ENCODE measurements around the gene PGM2L1. TPM values are rescaled to one million over a fixed set of nuclear protein-coding genes. Genes with fewer than 3 reads are reported as not detected.
"Not testable (repeated sequence)": the region's sequence is repeated elsewhere in the genome, so short reads cannot be mapped to it uniquely, and the experiment has no call there.

PGM2L1 gene
- polyA plus RNA-seq, 1 donor, result 6.7 TPM

DNA sequence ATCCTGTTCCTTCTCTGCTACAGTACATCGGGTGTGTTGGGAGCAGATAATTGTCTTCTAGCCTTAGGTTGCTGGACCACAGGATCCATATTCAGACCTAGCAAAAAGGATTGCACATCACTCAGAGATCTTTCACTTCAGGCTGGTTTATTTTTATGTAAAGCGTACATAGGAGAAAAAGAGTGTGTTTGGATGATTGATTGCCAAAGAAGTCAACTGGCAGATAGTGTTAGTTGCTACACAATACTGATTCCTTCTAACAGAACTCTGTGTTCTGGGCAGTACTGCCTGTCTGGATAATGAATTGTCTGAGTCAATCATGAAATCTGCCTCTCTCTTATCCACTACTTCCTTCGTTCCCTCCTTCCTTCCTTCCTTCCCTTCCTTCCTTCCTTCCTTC, 31.0 kb upstream of the PGM2L1 start:
- H3K36me3 ChIP-seq (ENCODE audit: control insufficient read depth, insufficient read depth, low read length), result no peaks in the 10 kb centered on the region
- peaks cover 12% of the 10 kb centered on the region for H3K9me3 ChIP-seq (ENCODE audit: control insufficient read depth, low read depth, low read length)
- H3K27ac ChIP-seq (ENCODE audit: low read length), result no peak overlapping the region
- no peak for DNase-seq
- H3K27me3 ChIP-seq (ENCODE audit: control insufficient read depth, insufficient read depth, low read length), result no peaks in the 10 kb centered on the region
- whole genome bisulfite sequencing (ENCODE audit: insufficient coverage, low lambda C conversion rate), result no CpG with 5 or more reads among the region's 3 CpGs
- H3K4me1 ChIP-seq (ENCODE audit: control insufficient read depth, insufficient read depth, low read length), result no peaks in the 10 kb centered on the region
- H3K4me3 ChIP-seq (ENCODE audit: low read length), result no peak overlapping the region

DNA sequence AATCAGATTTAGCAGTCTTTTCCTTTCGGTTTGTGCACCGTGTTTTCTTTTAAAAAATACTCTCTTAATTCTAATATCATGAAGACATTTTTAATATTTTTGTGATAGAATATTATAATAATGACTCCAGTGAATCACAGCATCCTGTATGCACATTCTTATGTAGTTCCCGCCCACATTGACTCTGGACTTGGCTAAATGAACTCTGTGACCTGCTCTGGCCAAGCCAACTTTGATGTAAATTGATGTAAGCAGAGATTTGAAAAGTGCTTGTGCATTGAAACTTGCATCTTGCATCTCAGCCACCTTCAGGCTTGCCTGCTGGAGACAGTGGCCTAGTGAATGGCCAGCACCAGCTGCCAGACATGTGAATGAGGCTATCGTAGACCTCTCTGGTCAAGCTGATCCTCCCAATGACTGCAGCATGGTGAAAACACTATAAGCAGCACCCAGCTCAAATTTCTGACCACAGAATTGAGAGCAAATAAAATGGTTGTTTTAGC, 29.2 kb upstream of the PGM2L1 start:
- H3K4me3 ChIP-seq (ENCODE audit: low read length), result no peak overlapping the region
- DNase-seq, result no peak
- no peak overlapping the region for H3K27ac ChIP-seq (ENCODE audit: low read length)
- H3K27me3 ChIP-seq (ENCODE audit: control insufficient read depth, insufficient read depth, low read length), result no peaks in the 10 kb centered on the region
- H3K36me3 ChIP-seq (ENCODE audit: control insufficient read depth, insufficient read depth, low read length), result no peaks in the 10 kb centered on the region
- no peaks in the 10 kb centered on the region for H3K4me1 ChIP-seq (ENCODE audit: control insufficient read depth, insufficient read depth, low read length)
- no CpG with 5 or more reads among the region's 4 CpGs for WGBS (ENCODE audit: insufficient coverage, low lambda C conversion rate)
- peaks cover 12% of the 10 kb centered on the region for H3K9me3 ChIP-seq (ENCODE audit: control insufficient read depth, low read depth, low read length)

DNA sequence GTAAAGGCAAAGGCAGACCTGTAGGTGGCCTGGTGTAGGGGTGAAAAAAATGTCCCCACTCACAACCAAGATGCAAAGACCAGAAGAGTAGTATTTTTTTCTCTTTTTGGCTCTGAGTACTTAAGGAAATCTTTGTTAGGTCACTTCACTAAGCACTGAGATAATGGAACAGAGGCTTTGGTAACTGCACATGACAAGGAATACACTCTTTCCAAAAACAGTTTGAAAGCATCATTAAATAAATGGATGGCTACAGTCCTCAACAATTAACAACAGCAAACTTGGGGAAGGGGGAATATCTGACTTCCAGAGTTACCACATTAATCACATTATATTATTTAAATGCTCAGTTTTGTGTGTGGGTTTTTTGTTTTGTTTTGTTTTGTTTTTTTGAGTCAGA, 26.9 kb upstream of the PGM2L1 start:
- H3K9me3 ChIP-seq (ENCODE audit: control insufficient read depth, low read depth, low read length), result peaks cover 12% of the 10 kb centered on the region
- H3K4me1 ChIP-seq (ENCODE audit: control insufficient read depth, insufficient read depth, low read length), result no peaks in the 10 kb centered on the region
- no peak for DNase-seq
- H3K27me3 ChIP-seq (ENCODE audit: control insufficient read depth, insufficient read depth, low read length), result no peaks in the 10 kb centered on the region
- no peak overlapping the region for H3K27ac ChIP-seq (ENCODE audit: low read length)
- no peaks in the 10 kb centered on the region for H3K36me3 ChIP-seq (ENCODE audit: control insufficient read depth, insufficient read depth, low read length)
- H3K4me3 ChIP-seq (ENCODE audit: low read length), result no peak overlapping the region

DNA sequence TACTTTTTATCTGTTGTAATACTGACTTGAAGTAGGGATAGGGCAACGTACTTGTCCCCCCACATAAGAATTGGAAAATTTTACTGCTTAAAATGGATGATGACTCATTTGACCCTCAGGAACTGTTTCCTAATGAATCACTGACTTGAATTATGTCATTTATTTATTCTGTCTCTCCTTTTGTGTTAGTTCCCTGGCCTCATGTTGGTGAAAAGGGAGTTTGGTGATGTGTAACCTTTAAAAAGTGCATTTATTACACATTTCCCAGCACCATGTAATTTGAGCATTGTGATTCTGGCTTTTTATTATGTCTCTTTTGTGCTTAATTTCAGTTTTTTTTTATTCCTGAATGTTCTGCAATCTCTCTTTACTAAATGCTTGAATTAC, 20.3 kb upstream of the PGM2L1 start:
- H3K4me1 ChIP-seq (ENCODE audit: control insufficient read depth, insufficient read depth, low read length), result no peaks in the 10 kb centered on the region
- DNase-seq, result no peak
- no peaks in the 10 kb centered on the region for H3K9me3 ChIP-seq (ENCODE audit: control insufficient read depth, low read depth, low read length)
- no peaks in the 10 kb centered on the region for H3K36me3 ChIP-seq (ENCODE audit: control insufficient read depth, insufficient read depth, low read length)
- H3K27ac ChIP-seq (ENCODE audit: low read length), result no peak overlapping the region
- no peaks in the 10 kb centered on the region for H3K27me3 ChIP-seq (ENCODE audit: control insufficient read depth, insufficient read depth, low read length)
- H3K4me3 ChIP-seq (ENCODE audit: low read length), result no peak overlapping the region
- WGBS (ENCODE audit: insufficient coverage, low lambda C conversion rate), result 100% methylated on average over 1 of the region's 1 CpG

DNA sequence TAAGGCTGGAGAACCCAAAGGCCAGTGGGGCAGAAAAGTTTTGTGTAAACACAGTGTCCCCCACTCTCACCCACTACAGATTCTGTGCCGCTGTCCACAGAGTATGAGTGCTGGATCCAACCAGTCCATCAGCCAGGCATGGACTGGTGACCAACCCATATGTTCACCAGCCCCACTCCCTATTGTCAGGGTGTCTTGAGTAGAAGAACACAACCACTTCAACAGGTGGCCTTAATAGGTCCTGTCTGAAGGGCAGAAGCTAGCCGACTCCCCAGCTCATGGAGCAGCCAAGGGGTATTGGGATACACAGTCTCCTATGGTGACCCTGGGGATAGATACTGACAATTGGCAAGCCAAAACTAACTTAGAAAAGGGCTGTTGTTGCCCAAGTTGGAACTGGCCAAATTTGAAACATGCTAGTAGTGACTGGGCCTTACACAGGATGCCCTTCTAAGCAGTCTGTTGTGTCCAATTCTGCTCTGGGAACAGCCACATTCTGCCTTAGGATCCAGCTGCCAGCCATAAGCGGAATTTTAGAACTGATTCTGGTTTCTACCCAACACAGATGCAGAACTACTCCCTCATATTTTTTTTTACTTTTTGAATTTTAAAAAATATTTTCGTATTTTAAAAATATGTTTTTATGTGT, 19.8 kb upstream of the PGM2L1 start:
- 100% methylated on average over 1 of the region's 4 CpGs for WGBS (ENCODE audit: insufficient coverage, low lambda C conversion rate)
- H3K36me3 ChIP-seq (ENCODE audit: control insufficient read depth, insufficient read depth, low read length), result no peaks in the 10 kb centered on the region
- H3K27ac ChIP-seq (ENCODE audit: low read length), result no peak overlapping the region
- H3K4me1 ChIP-seq (ENCODE audit: control insufficient read depth, insufficient read depth, low read length), result no peaks in the 10 kb centered on the region
- no peak for DNase-seq
- H3K27me3 ChIP-seq (ENCODE audit: control insufficient read depth, insufficient read depth, low read length), result no peaks in the 10 kb centered on the region
- H3K4me3 ChIP-seq (ENCODE audit: low read length), result no peak overlapping the region
- H3K9me3 ChIP-seq (ENCODE audit: control insufficient read depth, low read depth, low read length), result no peaks in the 10 kb centered on the region

DNA sequence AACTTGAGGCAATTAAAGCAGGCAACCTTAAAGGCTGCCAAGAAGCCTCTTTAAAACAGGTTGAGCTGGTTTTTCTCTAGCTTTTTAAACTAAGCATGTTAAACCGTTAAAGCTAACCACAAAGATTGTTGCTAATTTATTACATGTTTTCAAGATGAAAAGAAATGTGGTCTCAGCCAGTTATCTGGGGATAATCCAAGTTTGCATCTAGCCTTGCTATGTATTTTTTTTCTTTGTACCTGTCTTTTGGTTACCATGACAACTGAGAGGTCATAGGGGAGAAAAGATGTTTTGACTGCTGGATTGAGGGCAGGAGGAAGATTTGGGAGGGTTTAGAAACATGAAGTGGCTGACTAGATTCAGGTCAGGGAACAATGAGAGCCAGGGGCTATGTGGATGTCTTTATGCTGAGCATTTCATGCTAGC, 19.2 kb upstream of the PGM2L1 start:
- Histone ChIP-seq H3K36me3 (ENCODE audit: control insufficient read depth, insufficient read depth, low read length) (no peaks in the 10 kb centered on the region), H3K4me1 (ENCODE audit: control insufficient read depth, insufficient read depth, low read length) (no peaks in the 10 kb centered on the region), H3K4me3 (ENCODE audit: low read length) (no peak overlapping the region), H3K27me3 (ENCODE audit: control insufficient read depth, insufficient read depth, low read length) (no peaks in the 10 kb centered on the region), H3K9me3 (ENCODE audit: control insufficient read depth, low read depth, low read length) (no peaks in the 10 kb centered on the region), H3K27ac (ENCODE audit: low read length) (no peak overlapping the region)
- no CpG with 5 or more reads among the region's 1 CpG for WGBS (ENCODE audit: insufficient coverage, low lambda C conversion rate)
- no peak for DNase-seq

DNA sequence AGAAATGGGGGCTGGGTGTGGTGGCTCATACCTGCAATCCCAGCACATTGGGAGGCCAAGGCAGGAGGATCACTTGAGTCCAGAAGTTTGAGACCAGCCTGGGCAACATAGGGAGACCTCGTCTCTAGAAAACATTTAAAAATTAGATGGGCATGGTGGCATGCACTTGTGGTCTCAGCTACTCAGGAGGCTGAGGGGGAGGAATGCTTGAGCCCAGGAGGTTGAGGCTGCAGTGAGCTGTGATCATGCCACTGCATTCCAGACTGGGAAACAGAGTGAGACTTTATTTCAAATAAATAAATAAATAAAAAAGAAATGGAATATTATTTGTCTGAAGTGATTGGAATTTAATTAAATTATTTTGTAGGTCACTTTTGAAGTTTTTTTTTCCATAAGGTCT, 18.7 kb upstream of the PGM2L1 start:
- H3K4me3 ChIP-seq (ENCODE audit: low read length); H3K4me1 ChIP-seq (ENCODE audit: control insufficient read depth, insufficient read depth, low read length); H3K9me3 ChIP-seq (ENCODE audit: control insufficient read depth, low read depth, low read length); H3K27ac ChIP-seq (ENCODE audit: low read length); H3K27me3 ChIP-seq (ENCODE audit: control insufficient read depth, insufficient read depth, low read length); DNase-seq; H3K36me3 ChIP-seq (ENCODE audit: control insufficient read depth, insufficient read depth, low read length): not testable (repeated sequence)
- no CpG with 5 or more reads among the region's 1 CpG for WGBS (ENCODE audit: insufficient coverage, low lambda C conversion rate)

DNA sequence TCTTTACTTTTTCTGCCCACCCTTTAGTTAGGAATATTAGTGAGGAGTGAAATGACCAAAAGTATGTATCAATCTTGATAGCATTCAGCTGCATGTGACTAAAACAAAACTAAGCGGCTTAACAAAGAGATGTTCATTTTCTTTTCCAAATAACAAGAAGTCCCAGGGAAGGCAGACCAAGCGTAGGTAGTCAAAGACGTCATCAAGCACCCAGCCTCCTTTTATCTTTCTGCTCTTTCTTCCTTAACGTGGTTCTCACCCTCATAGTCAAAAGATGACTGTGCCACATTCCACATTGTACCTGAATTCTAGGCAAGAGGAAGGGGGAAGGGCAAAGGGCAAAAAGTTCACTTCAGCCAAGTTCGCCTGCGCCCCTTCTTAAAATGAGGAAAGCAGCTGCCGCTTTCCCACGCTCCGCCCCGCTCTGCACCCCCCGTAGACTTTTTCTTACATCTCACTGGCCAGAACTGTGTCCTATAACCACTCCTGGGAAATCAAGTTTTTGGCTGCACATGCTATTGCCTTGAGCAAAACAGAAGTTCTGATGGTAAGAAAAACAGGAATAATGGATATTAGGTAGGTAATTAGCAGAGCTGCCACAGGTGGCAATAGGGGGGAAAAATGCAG, 14.6 kb upstream of the PGM2L1 start:
- Histone ChIP-seq H3K4me3 (ENCODE audit: low read length) (no peak overlapping the region), H3K4me1 (ENCODE audit: control insufficient read depth, insufficient read depth, low read length) (no peaks in the 10 kb centered on the region), H3K27ac (ENCODE audit: low read length) (no peak overlapping the region), H3K9me3 (ENCODE audit: control insufficient read depth, low read depth, low read length) (no peaks in the 10 kb centered on the region), H3K27me3 (ENCODE audit: control insufficient read depth, insufficient read depth, low read length) (no peaks in the 10 kb centered on the region), H3K36me3 (ENCODE audit: control insufficient read depth, insufficient read depth, low read length) (no peaks in the 10 kb centered on the region)
- 100% methylated on average over 1 of the region's 11 CpGs for WGBS (ENCODE audit: insufficient coverage, low lambda C conversion rate)
- DNase-seq, result no peak

DNA sequence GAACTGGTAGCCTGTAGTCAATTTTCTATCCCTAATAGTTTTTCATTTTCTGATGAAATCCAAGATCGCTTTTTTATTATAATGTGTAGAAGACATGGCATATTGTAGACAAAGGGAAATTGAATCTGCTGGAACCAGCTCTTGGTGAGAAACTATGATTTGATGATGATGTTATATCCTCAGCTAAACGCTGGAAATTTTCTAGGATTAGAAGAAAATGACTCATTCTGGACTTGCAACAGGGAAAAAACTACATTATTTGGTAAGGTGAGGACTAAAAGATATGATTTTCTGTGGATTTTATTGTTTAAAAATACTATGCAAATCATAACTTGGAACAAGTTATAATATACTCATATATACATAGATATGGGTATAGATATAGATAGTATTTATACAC, 14.1 kb upstream of the PGM2L1 start:
- H3K9me3 ChIP-seq (ENCODE audit: control insufficient read depth, low read depth, low read length), result no peaks in the 10 kb centered on the region
- DNase-seq, result no peak
- H3K4me3 ChIP-seq (ENCODE audit: low read length), result no peak overlapping the region
- no peaks in the 10 kb centered on the region for H3K27me3 ChIP-seq (ENCODE audit: control insufficient read depth, insufficient read depth, low read length)
- H3K27ac ChIP-seq (ENCODE audit: low read length), result no peak overlapping the region
- no peaks in the 10 kb centered on the region for H3K36me3 ChIP-seq (ENCODE audit: control insufficient read depth, insufficient read depth, low read length)
- WGBS (ENCODE audit: insufficient coverage, low lambda C conversion rate), result 75% methylated on average over 1 of the region's 2 CpGs
- H3K4me1 ChIP-seq (ENCODE audit: control insufficient read depth, insufficient read depth, low read length), result no peaks in the 10 kb centered on the region

DNA sequence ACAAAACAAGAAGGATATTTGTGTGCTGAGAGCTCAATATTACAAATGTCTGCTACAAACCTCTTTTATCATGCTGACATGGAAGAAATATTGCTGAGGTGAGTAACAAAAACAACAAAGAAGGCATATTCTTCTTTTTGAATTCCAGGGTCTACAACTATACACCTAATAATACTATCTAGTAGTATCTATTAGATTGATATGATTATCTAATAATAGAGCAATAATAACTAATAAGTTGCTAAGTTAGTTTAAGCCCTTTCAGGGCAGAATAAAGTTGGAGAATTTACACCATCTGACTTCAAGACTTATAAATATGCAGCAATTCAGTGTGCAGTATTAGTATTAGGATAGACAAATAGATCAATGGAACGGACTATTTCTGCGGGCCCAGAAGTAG, 11.4 kb upstream of the PGM2L1 start:
- DNase-seq, result no peak
- H3K27me3 ChIP-seq (ENCODE audit: control insufficient read depth, insufficient read depth, low read length), result peaks cover 5% of the 10 kb centered on the region
- H3K36me3 ChIP-seq (ENCODE audit: control insufficient read depth, insufficient read depth, low read length), result no peaks in the 10 kb centered on the region
- no peaks in the 10 kb centered on the region for H3K4me1 ChIP-seq (ENCODE audit: control insufficient read depth, insufficient read depth, low read length)
- H3K4me3 ChIP-seq (ENCODE audit: low read length), result no peak overlapping the region
- no peak overlapping the region for H3K27ac ChIP-seq (ENCODE audit: low read length)
- H3K9me3 ChIP-seq (ENCODE audit: control insufficient read depth, low read depth, low read length), result no peaks in the 10 kb centered on the region
- WGBS (ENCODE audit: insufficient coverage, low lambda C conversion rate), result no CpG with 5 or more reads among the region's 2 CpGs
